Measurements from ENCODE around the gene FOXP4.

The FOXP4 gene

GRCh38 chr6:41585605-41586004 is 39.4 kb downstream of the FOXP4 start:
- no peak for DNase-seq (ENCODE audit: low spot score)

DNA sequence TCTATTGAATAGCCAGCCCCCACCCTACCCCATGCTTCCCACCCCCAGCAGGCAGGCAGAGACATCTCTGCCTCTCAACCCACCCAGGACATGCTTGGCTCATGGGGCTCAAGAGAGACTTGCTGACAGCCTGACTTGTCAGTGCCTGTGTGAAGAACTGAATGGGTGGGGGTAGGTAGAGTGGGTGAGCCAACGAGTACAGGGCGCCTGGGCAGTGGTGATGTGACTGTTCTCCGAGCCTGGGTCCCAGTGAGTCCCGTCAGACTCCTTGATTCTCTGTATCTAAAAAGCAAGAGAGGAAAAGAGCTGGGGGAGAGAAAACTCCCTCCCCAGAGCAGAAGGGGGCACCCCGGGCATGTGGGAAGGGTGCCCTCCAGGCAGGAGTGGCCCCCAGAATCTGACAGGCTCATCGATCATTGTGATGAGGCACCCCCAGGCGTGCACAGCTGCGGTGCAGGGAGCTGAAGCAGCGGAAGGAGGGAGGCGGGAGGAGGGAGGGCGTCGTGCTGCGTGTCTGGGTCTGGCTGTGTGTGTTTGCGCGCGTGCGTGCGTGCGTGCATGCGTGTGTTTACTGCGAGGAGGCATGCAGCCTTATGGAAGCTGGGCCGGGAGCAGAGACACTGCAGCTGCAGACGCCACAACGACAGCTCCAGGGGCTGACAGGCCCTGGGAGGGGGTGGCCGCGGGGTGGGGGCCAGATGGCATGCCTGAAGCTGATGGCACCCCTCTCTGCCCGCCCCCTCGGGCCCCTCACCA is 40.2 kb downstream of the FOXP4 start:
- DNase-seq (ENCODE audit: low spot score), result no peak

DNA sequence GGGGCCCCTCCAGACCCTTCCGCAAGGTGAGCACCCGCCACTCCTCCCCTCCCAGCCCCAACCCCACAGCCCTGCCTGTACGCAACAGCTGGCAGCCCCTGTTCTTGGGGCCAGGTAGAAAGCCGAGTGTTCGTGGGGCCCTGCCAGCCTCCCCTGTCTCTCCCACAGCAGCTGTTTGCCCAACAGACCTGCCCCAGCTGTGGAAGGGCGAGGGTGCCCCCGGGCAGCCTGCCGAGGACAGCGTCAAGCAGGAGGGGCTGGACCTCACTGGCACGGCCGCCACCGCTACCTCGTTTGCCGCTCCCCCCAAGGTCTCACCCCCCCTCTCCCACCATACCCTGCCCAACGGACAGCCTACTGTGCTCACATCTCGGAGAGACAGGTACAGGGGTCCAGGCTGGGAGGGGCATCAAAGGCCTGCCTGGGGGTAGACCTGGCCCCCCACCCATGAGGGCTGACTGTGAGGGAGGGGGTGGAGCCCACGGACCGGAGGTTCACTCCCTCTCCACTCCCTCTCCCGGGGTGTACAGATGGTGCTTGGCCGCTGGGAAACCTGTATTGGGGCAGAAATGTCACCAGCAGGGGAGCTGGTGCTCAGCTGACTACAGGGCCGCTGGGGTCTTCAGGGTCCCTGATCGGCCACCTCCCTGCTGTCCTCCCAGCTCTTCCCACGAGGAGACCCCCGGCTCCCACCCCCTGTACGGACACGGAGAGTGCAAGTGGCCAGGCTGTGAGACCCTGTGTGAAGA is 41.1 kb downstream of the FOXP4 start:
- no peak for DNase-seq (ENCODE audit: low spot score)

DNA sequence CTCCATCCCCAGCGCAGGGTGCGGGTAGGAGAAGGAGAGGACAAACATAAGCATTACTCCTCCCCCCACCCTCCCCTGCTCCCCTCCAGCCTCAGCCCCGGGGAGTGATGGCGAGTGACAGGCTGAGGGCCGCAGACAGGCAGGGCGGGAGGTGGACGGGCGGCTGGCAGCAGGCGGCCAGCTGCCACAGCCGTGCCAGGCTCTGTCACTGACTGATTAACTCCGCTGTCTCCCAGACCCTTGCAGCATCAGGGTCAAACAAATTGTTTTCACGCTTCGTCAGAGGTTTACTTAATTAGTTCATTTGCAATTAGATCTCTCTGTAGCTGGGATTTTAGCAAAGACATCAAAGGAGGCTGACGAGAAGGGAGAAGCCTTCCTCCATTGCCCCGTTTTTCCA is 41.9 kb downstream of the FOXP4 start:
- no peak for DNase-seq (ENCODE audit: low spot score)

GRCh38 chr6:41589223-41589622 is 43.0 kb downstream of the FOXP4 start:
- DNase-seq (ENCODE audit: low spot score), result no peak

GRCh38 chr6:41589636-41590622 is 43.7 kb downstream of the FOXP4 start:
- no peak for DNase-seq (ENCODE audit: low spot score)

DNA sequence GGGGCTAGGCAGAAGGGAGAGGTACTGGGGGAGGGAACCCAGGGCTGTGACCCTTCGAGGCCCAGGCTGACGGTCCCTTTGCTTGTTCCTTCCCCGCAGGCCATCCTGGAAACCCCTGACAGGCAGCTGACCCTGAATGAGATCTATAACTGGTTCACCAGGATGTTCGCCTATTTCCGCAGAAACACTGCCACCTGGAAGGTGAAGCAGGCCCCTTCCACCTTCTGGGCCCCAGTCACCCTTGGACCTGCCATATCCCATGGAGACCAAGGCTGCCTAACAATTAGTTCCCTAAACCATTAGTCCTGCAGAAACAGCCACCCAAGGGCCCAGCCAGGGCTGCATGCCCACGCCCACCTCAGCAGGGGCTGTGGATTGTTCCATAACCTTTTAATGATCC is 44.9 kb downstream of the FOXP4 start:
- DNase-seq (ENCODE audit: low spot score), result no peak

DNA sequence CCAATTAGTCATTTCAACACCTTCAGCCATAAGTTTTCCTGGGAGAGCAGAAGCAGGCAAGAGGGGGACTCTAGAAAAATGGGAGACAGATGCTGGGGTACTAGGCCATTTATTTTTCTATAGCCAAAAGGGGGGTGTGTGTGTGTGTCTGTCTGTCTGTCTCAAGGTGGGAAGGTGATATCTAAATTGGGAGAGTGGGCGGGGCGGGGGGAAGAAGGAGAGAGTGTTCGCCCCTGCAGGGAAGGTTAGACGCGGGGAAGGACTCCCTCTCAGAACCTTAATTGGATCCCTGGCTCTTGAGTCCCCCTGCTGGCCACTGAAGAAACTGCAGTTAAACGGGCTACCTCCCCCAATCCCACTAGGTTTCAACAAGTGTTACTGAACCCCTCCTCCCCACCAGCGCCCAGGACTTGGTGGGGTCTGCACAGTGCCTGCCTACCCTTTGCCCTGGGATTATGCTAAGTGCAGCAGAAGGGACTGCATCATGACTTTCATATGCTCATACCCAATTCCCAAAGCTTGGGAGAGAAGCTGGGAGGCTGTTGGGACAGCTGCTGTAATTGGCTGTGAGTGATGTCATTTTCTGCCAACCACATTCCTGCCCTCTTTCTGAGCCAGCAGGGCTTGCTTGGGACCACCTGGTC is 45.8 kb downstream of the FOXP4 start:
- DNase-seq (ENCODE audit: low spot score), result peak; percentile 87

- no peak for DNase-seq (ENCODE audit: low spot score)
Measured at GRCh38 chr6:41593406-41593805, 47.2 kb downstream of the FOXP4 start.

GRCh38 chr6:41593839-41594238 is 47.7 kb downstream of the FOXP4 start:
- no peak for DNase-seq (ENCODE audit: low spot score)

DNA sequence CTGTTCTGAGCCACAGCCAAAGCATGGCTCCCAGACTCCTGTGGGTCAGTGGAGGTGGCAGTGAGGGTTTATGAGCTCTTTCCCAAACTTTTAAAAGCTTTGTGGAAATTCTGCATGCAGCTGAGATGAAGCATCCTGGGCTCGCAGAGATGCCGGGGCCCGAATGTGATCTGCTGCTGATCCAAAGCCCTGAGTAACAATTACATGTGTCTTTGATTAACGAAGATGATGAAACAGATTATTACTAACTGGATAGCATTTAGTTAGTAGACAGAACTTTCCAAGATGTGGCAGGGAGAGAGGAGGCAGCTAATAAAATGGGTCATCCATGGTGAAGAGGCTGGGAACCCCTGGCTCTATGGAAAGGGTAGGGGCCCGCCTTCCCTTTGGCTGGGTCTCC is 48.1 kb downstream of the FOXP4 start:
- DNase-seq (ENCODE audit: low spot score), result no peak

GRCh38 chr6:41594766-41595165 is 48.6 kb downstream of the FOXP4 start:
- no peak for DNase-seq (ENCODE audit: low spot score)

DNA sequence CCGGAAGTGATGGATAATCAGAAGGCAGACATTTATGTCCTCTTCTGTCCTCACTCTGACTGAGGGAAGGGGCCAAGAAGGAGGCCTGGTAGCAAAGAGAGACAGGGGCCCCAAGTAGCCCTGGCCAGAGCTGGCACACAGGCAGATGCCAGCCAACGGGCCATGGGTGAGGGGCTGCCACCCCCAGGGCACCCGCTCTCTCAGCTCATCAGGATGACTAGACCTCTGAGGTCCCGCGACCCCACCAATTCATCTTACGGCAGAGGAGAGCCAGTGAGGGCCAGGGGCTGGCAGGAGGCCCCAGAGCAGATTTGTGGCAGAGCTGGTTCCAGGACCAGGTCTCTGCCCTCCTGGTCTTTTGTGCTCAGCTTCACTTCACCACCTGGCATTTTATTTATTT is 49.0 kb downstream of the FOXP4 start:
- DNase-seq (ENCODE audit: low spot score), result no peak

DNA sequence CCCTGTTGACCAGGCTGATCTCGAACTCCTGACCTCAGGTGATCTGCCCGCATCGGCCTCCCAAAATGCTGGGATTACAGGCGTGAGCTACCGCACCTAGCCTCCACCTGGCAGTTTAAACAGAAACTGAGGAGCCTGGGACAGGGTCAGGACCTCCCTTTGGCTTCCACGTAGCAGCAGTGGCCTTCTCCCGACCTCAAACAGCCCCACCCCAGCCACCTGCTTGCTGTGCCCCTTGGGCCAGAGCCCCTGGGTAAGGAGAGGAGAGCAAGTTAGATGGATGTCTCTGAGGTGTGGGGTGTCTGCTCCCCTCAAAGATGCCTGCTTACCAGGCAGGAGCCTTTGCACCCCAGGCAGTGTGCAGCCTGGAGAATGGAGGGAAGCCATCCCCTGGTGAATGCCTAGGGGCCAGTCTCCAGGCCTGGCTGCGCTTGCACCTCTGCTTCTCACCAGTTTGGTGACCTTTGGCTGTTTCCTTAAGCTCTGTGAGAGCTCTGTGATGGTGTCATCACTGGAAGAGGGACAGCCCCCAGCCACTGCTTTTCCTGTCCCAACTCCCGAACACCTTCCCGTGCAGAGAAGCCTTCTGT is 50.0 kb downstream of the FOXP4 start:
- DNase-seq (ENCODE audit: low spot score), result no peak

DNA sequence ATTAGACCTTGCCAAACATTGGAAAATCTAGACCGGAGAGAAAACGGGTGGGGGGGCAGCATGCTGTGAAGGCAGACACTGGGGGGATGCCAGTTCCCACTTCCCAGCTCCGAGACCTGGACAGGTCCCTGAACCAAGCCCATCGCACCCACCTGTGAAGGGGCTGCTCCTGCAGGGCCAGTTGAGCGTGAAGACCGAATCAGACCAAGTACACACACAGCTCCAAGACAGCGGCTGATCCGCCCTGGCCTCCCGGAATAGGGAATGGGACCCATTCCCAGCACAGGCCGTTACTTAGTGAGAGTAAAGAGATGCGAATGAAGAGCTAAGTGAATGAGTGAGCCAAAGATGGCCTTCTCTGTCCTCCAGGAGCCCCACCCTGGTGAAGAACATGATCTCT is 50.6 kb downstream of the FOXP4 start:
- DNase-seq (ENCODE audit: low spot score), result no peak

GRCh38 chr6:41597246-41598000 is 51.2 kb downstream of the FOXP4 start:
- no peak for DNase-seq (ENCODE audit: low spot score)

DNA sequence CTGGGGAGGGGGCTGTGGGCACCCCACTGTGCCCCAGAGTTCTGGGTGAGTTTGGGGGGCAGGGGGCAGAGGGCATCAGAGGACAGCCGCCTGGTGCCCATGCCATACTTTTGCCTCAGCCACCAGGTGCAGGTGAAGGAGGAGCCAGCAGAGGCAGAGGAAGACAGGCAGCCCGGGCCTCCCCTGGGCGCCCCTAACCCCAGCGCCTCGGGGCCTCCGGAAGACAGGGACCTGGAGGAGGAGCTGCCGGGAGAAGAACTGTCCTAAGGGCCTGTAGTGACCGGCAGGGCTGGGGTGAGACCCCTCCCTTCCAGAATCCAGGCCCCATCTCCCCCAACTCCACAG is 52.5 kb downstream of the FOXP4 start:
- DNase-seq (ENCODE audit: low spot score), result no peak

GRCh38 chr6:41599015-41599851 is 53.1 kb downstream of the FOXP4 start:
- DNase-seq (ENCODE audit: low spot score), result no peak

DNA sequence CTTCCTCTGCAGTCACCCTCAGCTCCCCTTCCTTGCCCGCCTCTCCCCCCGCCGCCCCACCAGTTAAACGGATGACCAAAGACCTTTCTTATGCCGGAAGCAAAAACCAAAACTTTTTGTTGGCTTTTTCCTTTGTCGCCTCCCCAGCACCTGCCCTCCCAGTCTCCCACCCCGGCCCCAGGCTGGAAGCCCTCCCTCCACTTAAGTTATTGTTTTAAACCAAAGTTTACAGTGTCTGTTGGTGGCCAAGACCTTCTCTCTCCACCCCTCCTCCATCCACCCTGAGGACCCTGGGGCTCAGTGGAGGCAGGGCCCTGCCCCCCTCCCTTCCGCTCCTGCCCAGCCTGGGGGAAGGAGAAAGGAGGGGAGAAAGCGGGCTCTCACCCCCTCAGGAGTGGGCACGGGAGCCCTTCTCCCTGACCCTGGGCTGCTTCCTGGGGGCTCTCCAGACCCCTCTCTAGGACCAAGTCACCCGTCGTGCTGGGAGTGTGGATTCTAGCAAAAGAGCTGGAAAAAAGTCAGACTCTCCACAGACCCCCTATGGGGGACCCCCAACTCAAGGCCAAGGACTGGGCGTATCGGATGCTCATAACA is 53.8 kb downstream of the FOXP4 start:
- DNase-seq (ENCODE audit: low spot score), result no peak

All from D341Med (cell line).